Stomach (tissue), 4 donors: Measurements from ENCODE around the gene DDX46.

Experiments
- CTCF ChIP-seq, 7 experiments: fragments of 450-650 bp in 4 of 7; fragments of 200-600 bp in 3 of 7; sonication (generic) in 3 of 7; IDR thresholded peaks; one replicate each; pipeline ENCODE4 v1.5.1; 2016 to 2019; ENCODE audit warnings: antibody characterized with exemption in 7 of 7, control low read depth in 2 of 7, mild to moderate bottlenecking in 1 of 7
- POLR2A ChIP-seq, 4 donors: fragments of 450-650 bp; IDR thresholded peaks; one replicate each; pipeline ENCODE4 v1.6.1; 2016; ENCODE audit warnings: antibody characterized with exemption in 4 of 4, control low read depth in 2 of 4, mild to moderate bottlenecking in 1 of 4, moderate library complexity in 1 of 4

GRCh38 chr5:134846641-134846960, 88.0 kb downstream of the DDX46 start:
- no peak for TF ChIP-seq CTCF (IDR thresholded peaks at IDR 0.05)
- no peak for TF ChIP-seq POLR2A (IDR thresholded peaks at IDR 0.05)
